A673 (cell line): ENCODE results near the gene MAP2K6.

ENCODE experiments used
- CTCF ChIP-seq: fragments of 300-800, 200-600 bp; sonication (generic); conservative IDR thresholded peaks from 2 replicates; pipeline ENCODE4 v1.5.1; 2017; ENCODE audit warnings: low read depth, mild to moderate bottlenecking, antibody characterized with exemption, low read length, moderate library complexity, mixed read lengths
- EZH2 ChIP-seq: fragments of 200-600 bp; sonication (generic); IDR thresholded peaks from 2 replicates; pipeline ENCODE4 v1.6.1; 2017; ENCODE audit warnings: borderline replicate concordance, low read depth, mild to moderate bottlenecking, mixed read lengths, antibody characterized with exemption, low read length; ENCODE audit not compliant: poor library complexity, severe bottlenecking

GRCh38 chr17:69452664-69453260, 38.3 kb downstream of the MAP2K6 start:
- TF ChIP-seq CTCF: no peak
- TF ChIP-seq EZH2: no peak
